ENCODE data around the gene IGF2R. TPM values are rescaled to one million over a fixed set of nuclear protein-coding genes. Genes with fewer than 3 reads are reported as not detected.
"Not testable (repeated sequence)": the region's sequence is repeated elsewhere in the genome, so short reads cannot be mapped to it uniquely, and the experiment has no call there.

Gene IGF2R
- total and polyA plus RNA-seq, 8 donors: 2.0 to 70.5 (median 31.5) TPM

- no peak overlapping the region for H3K4me3 ChIP-seq
- TF ChIP-seq POLR2A (IDR thresholded peaks at IDR 0.05) (no peak), EP300 (IDR thresholded peaks at IDR 0.05) (no peak), CTCF (IDR thresholded peaks at IDR 0.05) (peak in 5 of 7 experiments; percentile 64 to 79 (median 69)), POLR2AphosphoS5 (IDR thresholded peaks at IDR 0.05) (peak in 1 of 3 donors; percentile 47)
- H3K27me3 ChIP-seq: no peaks in the 10 kb centered on the region
- intact Hi-C loops (cut with DNase I; ENCODE audit: low total_unique reads): loop anchor here (5.0 kb wide), 1 partner anchor 319 kb away; no protein-coding TSS in a partner anchor
- DNase-seq: peak; percentile 72 to 87
- peaks cover 20 to 45% (median 29%) of the 10 kb centered on the region in 4 donors for H3K4me1 ChIP-seq
- H3K9me3 ChIP-seq: no peaks in the 10 kb centered on the region
- H3K36me3 ChIP-seq: no peaks in the 10 kb centered on the region
- 35 to 54% (median 50%) methylated on average over 8 of the region's 8 CpGs for WGBS, 5 donors
- peak overlapping the region in 3 of 5 donors; percentile 29 to 50 (median 44) for H3K27ac ChIP-seq
Measured at GRCh38 chr6:160137989-160138835, 169.3 kb downstream of the IGF2R start.

GRCh38 chr6:160138839-160139419 is 170.0 kb downstream of the IGF2R start:
- 87 to 90% (median 88%) methylated on average over 13 of the region's 13 CpGs for WGBS, 5 donors
- Histone ChIP-seq H3K27ac (peak overlapping the region in 2 of 5 donors; percentile 44 to 50), H3K4me1 (peaks cover 20 to 45% (median 29%) of the 10 kb centered on the region in 4 donors), H3K36me3 (no peaks in the 10 kb centered on the region), H3K9me3 (no peaks in the 10 kb centered on the region), H3K27me3 (no peaks in the 10 kb centered on the region), H3K4me3 (no peak overlapping the region)
- TF ChIP-seq POLR2A (IDR thresholded peaks at IDR 0.05): no peak
- no peak for TF ChIP-seq CTCF (IDR thresholded peaks at IDR 0.05)
- TF ChIP-seq EP300 (IDR thresholded peaks at IDR 0.05): no peak
- no peak for TF ChIP-seq POLR2AphosphoS5 (IDR thresholded peaks at IDR 0.05)
- intact Hi-C loops (cut with DNase I; ENCODE audit: low total_unique reads): loop anchor here (5.0 kb wide), 1 partner anchor 318 kb away; no protein-coding TSS in a partner anchor
- no peak for DNase-seq

- Histone ChIP-seq H3K36me3 (no peaks in the 10 kb centered on the region), H3K9me3 (no peaks in the 10 kb centered on the region), H3K4me1 (peaks cover 20 to 45% (median 29%) of the 10 kb centered on the region in 4 donors), H3K27ac (peak overlapping the region in 1 of 5 donors; percentile 61), H3K4me3 (no peak overlapping the region), H3K27me3 (no peaks in the 10 kb centered on the region)
- peak in 1 of 2 donors; percentile 34 for DNase-seq
- 88 to 94% (median 91%) methylated on average over 11 to 12 of the region's 12 CpGs for WGBS, 5 donors
- intact Hi-C loops (cut with DNase I; ENCODE audit: low total_unique reads): loop anchor here (5.0 kb wide), 1 partner anchor 318 kb away; no protein-coding TSS in a partner anchor
- TF ChIP-seq CTCF (IDR thresholded peaks at IDR 0.05) (no peak), POLR2A (IDR thresholded peaks at IDR 0.05) (no peak), POLR2AphosphoS5 (IDR thresholded peaks at IDR 0.05) (no peak), EP300 (IDR thresholded peaks at IDR 0.05) (no peak)
Measured at GRCh38 chr6:160139420-160139851, 170.6 kb downstream of the IGF2R start.

GRCh38 chr6:160140493-160140892 is 171.6 kb downstream of the IGF2R start:
- peaks cover 20 to 45% (median 29%) of the 10 kb centered on the region in 4 donors for H3K4me1 ChIP-seq
- H3K4me3 ChIP-seq; H3K9me3 ChIP-seq; H3K27me3 ChIP-seq; DNase-seq; H3K36me3 ChIP-seq; intact Hi-C loops (cut with DNase I; ENCODE audit: low total_unique reads): not testable (repeated sequence)
- 75 to 97% (median 94%) methylated on average over 3 of the region's 3 CpGs for WGBS, 5 donors
- peak overlapping the region in 1 of 5 donors; percentile 61 for H3K27ac ChIP-seq

All from stomach (tissue), 9 donors.